DOHH2 (cell line): ENCODE measurements around the gene NDRG3.

Experiments
- CTCF ChIP-seq: fragments of 200-600 bp; sonication (generic); IDR thresholded peaks from one replicate; pipeline ENCODE4 v1.5.1; 2014; ENCODE audit warnings: antibody characterized with exemption, mild to moderate bottlenecking, low read depth, low read length; ENCODE audit not compliant: poor library complexity, severe bottlenecking
- EZH2phosphoT487 ChIP-seq: fragments of 200-600 bp; sonication (generic); IDR thresholded peaks from 2 replicates; pipeline ENCODE4 v1.6.1; 2017; ENCODE audit warnings: borderline replicate concordance, mild to moderate bottlenecking, antibody characterized with exemption, low read length, moderate library complexity, mixed read lengths

- TF ChIP-seq EZH2phosphoT487 (no peak), CTCF (no peak)
Measured at GRCh38 chr20:36613974-36614373, 131.9 kb downstream of the NDRG3 start.
